Psoas muscle (tissue), 8 donors: ENCODE measurements around the gene MYO1B. TPM values are rescaled to one million over a fixed set of nuclear protein-coding genes. Genes with fewer than 3 reads are reported as not detected.

ENCODE experiments used
- ATAC-seq, 4 donors: fragments of 200-7000 bp; cut with Tn5 transposase; one replicate each; pipeline ENCODE4 v1.9.1; 2020; ENCODE audit warnings: moderate library complexity in 3 of 4, mild to moderate bottlenecking in 2 of 4
- DNase-seq, 2 donors: peaks; one replicate each; pipeline ENCODE4 v3.0.0-alpha.2; 2020
- H3K27ac ChIP-seq: fragments of 200-600 bp; one replicate; pipeline ENCODE4 v1.8.0; 2022
- H3K27me3 ChIP-seq, 3 donors: fragments of 200-600 bp in 1 of 3; one replicate each; pipeline versions ENCODE4 v1.6.1 to v1.8.0; 2013 to 2022; ENCODE audit warnings: low read length in 2 of 3, mild to moderate bottlenecking in 2 of 3, moderate library complexity in 1 of 3; ENCODE audit not compliant: insufficient read depth in 3 of 3
- H3K36me3 ChIP-seq, 2 donors: fragments of 200-600 bp in 1 of 2; one replicate each; pipeline versions ENCODE4 v1.6.1 to v1.8.0; 2013 to 2022; ENCODE audit warnings: low read depth in 1 of 2, mild to moderate bottlenecking in 1 of 2, moderate library complexity in 1 of 2; ENCODE audit not compliant: insufficient read depth in 1 of 2
- H3K4me1 ChIP-seq: fragments of 200-600 bp; one replicate; pipeline ENCODE4 v1.8.0; 2022
- H3K4me3 ChIP-seq: fragments of 200-600 bp; one replicate; pipeline ENCODE4 v1.8.0; 2022; ENCODE audit warnings: mild to moderate bottlenecking
- H3K9me3 ChIP-seq: fragments of 200-600 bp; one replicate; pipeline ENCODE4 v1.8.0; 2022
- WGBS, 3 donors: extraction: QIAGEN DNeasy Blood & Tissue Kit; methylation state at CpG; one replicate each; pipeline versions ENCODE4 v1.1.6 to v1.1.7; 2013; 5-methylcytosine and 5-hydroxymethylcytosine counted together
- intact Hi-C, 2 donors: fragments of 100-400 bp; cut with DNase I; formaldehyde crosslinking; loops; one replicate each; pipeline versions ENCODE4 v1.11.0 to v1.14.2; 2022
- long read RNA-seq, 2 donors: library from polyadenylated mRNA; unstranded; transcript quantifications; one replicate each; pipeline ENCODE4 v2.0.0, GENCODE V29; 2021
- polyA plus RNA-seq, 3 donors: library from polyadenylated mRNA; stranded (reverse); fragments of 200-250 nt; gene quantifications; one replicate each; pipeline ENCODE4 v1.2.3, GENCODE V29; 2013
- total RNA-seq, 4 donors: library from RNA; stranded (reverse); fragmentation: NEBNext Ultra II Directional in 2 of 4; extraction: Animal tissue kit (Norgen Biotek cat#: 25700) in 2 of 4; gene quantifications; one replicate each; pipeline versions ENCODE4 v1.2.1 to v1.2.4, GENCODE V29; 2021 to 2023
- TF ChIP-seq, protein P1 (sequence below): fragments of 200-600 bp; IDR thresholded peaks from one replicate; pipeline ENCODE4 v1.8.0; 2022; ENCODE audit warnings: antibody characterized with exemption
- donor health status: healthy with polysubstance abuse.
- donor health status: DM: no; HTN: no; CAD: no; lungs with moderate emphysema.
- donor health status: Bipolar disorder and iron deficiency.
- donor health status: healthy.
- donor health status: DM: yes; HTN: yes; CAD: no.
- donor health status: DM: no; HTN: no; CAD: no.
- donor health status: DM: no; HTN: no; CAD: no.
- donor health status: DM: yes; HTN: yes; CAD: no.

Gene MYO1B
- 10 to 100 TPM in 2 of 4 donors, 1 to 10 TPM in 2; 7.9 to 14.1 (median 11.2) TPM for total RNA-seq
- polyA plus RNA-seq, result 1 to 10 TPM; 4.4 to 5.8 (median 4.9) TPM
- long read RNA-seq, donor 1, full-length matches to known transcripts, result 4 of 11 reads
- long read RNA-seq, donor 1, partial matches to known transcripts, result 5 of 11 reads
- long read RNA-seq, donor 1, other reads (novel, unspliced or antisense), result 2 of 11 reads
- long read RNA-seq, donor 2, full-length matches to known transcripts, result 2 of 14 reads
- long read RNA-seq, donor 2, partial matches to known transcripts, result 8 of 14 reads
- long read RNA-seq, donor 2, other reads (novel, unspliced or antisense), result 4 of 14 reads

DNA sequence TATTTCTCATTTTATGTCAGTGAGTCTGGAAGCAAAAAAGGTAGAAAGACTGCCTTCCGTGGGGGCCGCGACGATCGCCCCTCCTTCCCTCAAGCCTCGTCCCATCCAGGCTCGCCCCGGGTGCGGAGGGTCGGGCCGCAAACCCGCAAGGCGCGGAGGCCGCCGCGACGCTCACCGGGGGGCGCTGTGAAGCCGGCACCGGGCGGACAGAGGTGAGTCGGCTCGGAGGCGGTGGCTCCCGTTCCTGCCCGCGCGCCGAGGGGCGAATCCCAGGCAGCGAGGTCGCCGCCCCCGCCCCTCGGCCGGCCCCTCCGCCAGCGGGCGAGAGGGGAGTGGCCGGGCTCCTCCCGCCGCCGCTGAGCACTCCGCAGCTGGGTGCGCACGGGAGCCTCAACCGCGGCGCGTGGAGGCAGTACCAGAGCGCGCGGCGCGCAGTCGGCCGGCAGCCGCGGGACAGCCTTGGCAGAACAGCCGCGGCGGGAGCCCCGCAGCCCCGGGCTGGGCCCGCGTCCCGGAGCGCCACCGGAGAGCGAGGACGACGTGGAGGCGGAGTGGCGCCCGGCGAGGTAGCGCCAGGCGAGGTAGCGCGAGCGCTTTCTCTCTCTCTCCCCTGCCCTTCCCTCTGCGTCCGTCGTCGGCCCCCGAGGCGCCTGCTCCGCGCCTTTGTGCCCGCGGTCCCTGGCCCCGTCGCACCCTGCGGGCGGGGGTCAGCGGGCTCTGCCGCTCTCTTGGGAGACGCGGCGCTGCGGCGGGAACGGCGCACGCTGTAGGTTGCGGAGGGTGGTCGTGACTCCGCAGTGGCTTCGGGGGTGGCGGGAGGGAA lies at the start of gene MYO1B:
TSS of gene MYO1B (plus strand) at position 359 of the 823 bp plus-strand sequence. CDS start 31,492 bp downstream, outside the sequence.
- DNase-seq (peak; percentile 71 to 72), ATAC-seq (peak; percentile 64 to 79 (median 74))
- TF ChIP-seq, protein P1, sequence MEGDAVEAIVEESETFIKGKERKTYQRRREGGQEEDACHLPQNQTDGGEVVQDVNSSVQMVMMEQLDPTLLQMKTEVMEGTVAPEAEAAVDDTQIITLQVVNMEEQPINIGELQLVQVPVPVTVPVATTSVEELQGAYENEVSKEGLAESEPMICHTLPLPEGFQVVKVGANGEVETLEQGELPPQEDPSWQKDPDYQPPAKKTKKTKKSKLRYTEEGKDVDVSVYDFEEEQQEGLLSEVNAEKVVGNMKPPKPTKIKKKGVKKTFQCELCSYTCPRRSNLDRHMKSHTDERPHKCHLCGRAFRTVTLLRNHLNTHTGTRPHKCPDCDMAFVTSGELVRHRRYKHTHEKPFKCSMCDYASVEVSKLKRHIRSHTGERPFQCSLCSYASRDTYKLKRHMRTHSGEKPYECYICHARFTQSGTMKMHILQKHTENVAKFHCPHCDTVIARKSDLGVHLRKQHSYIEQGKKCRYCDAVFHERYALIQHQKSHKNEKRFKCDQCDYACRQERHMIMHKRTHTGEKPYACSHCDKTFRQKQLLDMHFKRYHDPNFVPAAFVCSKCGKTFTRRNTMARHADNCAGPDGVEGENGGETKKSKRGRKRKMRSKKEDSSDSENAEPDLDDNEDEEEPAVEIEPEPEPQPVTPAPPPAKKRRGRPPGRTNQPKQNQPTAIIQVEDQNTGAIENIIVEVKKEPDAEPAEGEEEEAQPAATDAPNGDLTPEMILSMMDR, result peak; percentile 34
- Histone ChIP-seq H3K27me3 (peaks cover 0 to 17% (median 0%) of the 10 kb centered on the region in 3 donors), H3K36me3 (no peaks in the 10 kb centered on the region), H3K27ac (peak within 1 kb of the TSS; percentile 46), H3K9me3 (no peaks in the 10 kb centered on the region), H3K4me3 (peak within 1 kb of the TSS; percentile 82), H3K4me1 (no peaks in the 10 kb centered on the region)
- intact Hi-C loops, result no loop called here
- 0 to 1% (median 1%) methylated on average over 75 to 112 of the region's 112 CpGs for WGBS, 3 donors

DNA sequence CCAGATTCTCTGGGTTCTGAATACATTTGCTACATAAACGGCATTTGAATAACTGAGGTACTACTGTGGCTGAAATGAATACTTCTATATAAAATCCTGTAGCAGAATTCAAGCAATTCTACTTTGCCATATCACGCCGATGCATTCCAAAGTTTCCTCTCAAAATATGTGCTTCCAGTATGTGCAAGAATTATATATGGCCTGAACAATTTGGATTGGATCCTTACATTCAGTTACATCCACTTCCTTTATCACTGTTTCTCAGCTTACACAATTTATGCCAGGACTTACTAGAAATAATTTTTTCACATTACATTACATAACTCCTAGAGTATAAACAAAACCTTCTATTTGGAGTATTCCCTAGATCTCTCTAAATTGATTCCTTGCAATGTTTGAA lies 48.1 kb upstream of the MYO1B start:
- no peak for DNase-seq
- H3K9me3 ChIP-seq, result no peaks in the 10 kb centered on the region
- no peak for ATAC-seq
- H3K4me3 ChIP-seq, result no peak overlapping the region
- intact Hi-C loops, result no loop called here
- TF ChIP-seq, protein P1, result no peak
- WGBS, 3 donors, result 92 to 94% (median 93%) methylated on average over 3 of the region's 3 CpGs
- no peaks in the 10 kb centered on the region for H3K36me3 ChIP-seq
- no peaks in the 10 kb centered on the region for H3K27me3 ChIP-seq
- no peak overlapping the region for H3K27ac ChIP-seq
- no peaks in the 10 kb centered on the region for H3K4me1 ChIP-seq

DNA sequence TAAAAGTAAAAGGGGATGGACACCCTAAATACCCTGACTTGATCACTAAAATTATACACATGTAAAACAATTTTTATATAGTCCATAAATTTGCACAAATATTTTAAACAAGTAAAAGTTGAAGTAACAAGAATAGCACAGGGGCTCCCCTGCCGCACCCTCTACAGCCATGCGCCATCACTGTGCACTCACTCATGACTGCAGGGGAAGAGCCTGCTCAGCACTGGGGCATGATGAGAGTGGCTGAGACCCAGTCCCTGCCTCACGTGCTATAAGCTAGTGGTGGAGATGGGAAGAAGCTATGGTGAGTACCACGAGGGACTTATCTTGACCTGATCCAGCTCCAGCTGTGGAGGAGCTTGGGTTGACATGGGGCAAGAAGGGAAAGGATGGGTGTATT lies 46.9 kb upstream of the MYO1B start:
- Histone ChIP-seq H3K4me1 (no peaks in the 10 kb centered on the region), H3K36me3 (no peaks in the 10 kb centered on the region), H3K27ac (no peak overlapping the region), H3K9me3 (no peaks in the 10 kb centered on the region), H3K27me3 (no peaks in the 10 kb centered on the region), H3K4me3 (no peak overlapping the region)
- DNase-seq (no peak), ATAC-seq (no peak)
- 93 to 96% (median 95%) methylated on average over 4 of the region's 4 CpGs for WGBS, 3 donors
- TF ChIP-seq, protein P1, result no peak
- intact Hi-C loops, result no loop called here

DNA sequence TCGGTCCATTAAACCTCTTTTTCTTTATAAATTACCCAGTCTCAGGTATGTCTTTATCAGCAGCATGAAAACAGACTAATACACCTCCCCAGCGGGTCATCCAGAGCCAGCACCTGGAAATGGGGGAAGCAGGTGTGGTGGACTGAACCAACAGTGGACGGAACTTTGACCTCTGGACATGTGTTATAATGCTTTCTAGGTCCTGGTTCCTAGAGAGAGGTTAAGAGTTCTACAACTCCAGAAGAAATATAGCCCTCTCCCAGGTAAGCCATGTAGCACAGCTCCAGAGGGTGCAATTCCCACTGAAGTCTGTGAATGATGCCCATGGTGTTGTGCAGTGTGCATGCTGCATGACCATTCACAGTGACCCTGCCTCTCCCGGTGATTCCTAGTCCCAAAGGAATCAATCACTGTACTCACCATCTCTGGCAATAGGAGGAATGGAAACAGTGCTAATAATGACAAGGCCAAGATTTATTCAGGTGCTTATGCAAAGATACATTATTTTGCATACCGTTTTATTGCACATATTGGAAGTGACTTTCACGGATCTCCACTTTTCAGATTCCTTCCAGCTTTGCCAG lies 45.2 kb upstream of the MYO1B start:
- WGBS, 3 donors, result 94 to 99% (median 96%) methylated on average over 6 of the region's 6 CpGs
- intact Hi-C loops, result no loop called here

More for the DNA sequence above, 45.2 kb upstream of the MYO1B start:
- ATAC-seq, result no peak
- H3K4me3 ChIP-seq, result no peak overlapping the region
- H3K4me1 ChIP-seq, result no peaks in the 10 kb centered on the region
- no peaks in the 10 kb centered on the region for H3K9me3 ChIP-seq
- TF ChIP-seq, protein P1, result no peak
- no peak for DNase-seq
- no peak overlapping the region for H3K27ac ChIP-seq
- no peaks in the 10 kb centered on the region for H3K36me3 ChIP-seq
- no peaks in the 10 kb centered on the region for H3K27me3 ChIP-seq
